Esophagus muscularis mucosa (tissue), 4 donors: ENCODE measurements around the gene FAM83B. TPM values are rescaled to one million over a fixed set of nuclear protein-coding genes. Genes with fewer than 3 reads are reported as not detected.

Experiments used
- DNase-seq: peaks from one replicate; pipeline ENCODE4 v3.0.0-alpha.2; 2017; ENCODE audit errors: extremely low spot score
- H3K27ac ChIP-seq, 4 donors: fragments of 200-600 bp; sonication (generic); replicated peaks in 1 of 4; 1 replicate in 3 of 4; 2 replicates in 1 of 4; pipeline ENCODE4 v1.5.1; 2016 to 2019; ENCODE audit warnings: mild to moderate bottlenecking in 1 of 4
- H3K27me3 ChIP-seq, 4 donors: fragments of 200-600 bp; sonication (generic); one replicate each; pipeline versions ENCODE4 v1.5.1 to v1.6.0; 2016 to 2019
- H3K36me3 ChIP-seq, 4 donors: fragments of 200-600 bp; sonication (generic); one replicate each; pipeline ENCODE4 v1.5.1; 2016 to 2019
- H3K4me1 ChIP-seq, 4 donors: fragments of 200-600 bp; sonication (generic); one replicate each; pipeline ENCODE4 v1.5.1; 2016 to 2019
- H3K4me3 ChIP-seq, 4 donors: fragments of 200-600 bp; sonication (generic); 1 replicate in 2 of 4; 2 replicates in 2 of 4; pipeline ENCODE4 v1.5.1; 2016 to 2019; ENCODE audit warnings: mild to moderate bottlenecking in 4 of 4, moderate library complexity in 1 of 4
- H3K9me3 ChIP-seq, 4 donors: fragments of 200-600 bp; sonication (generic); 1 replicate in 3 of 4; 2 replicates in 1 of 4; pipeline ENCODE4 v1.5.1; 2016 to 2019
- EP300 ChIP-seq: sonication (generic); formaldehyde crosslinking; IDR thresholded peaks from one replicate; pipeline ENCODE4 v1.6.1; 2017; ENCODE audit warnings: antibody characterized with exemption
- POLR2A ChIP-seq: fragments of 450-650 bp; IDR thresholded peaks from one replicate; pipeline ENCODE4 v1.6.1; 2017; ENCODE audit warnings: antibody characterized with exemption, moderate library complexity, mild to moderate bottlenecking, low read depth
- POLR2AphosphoS5 ChIP-seq, 2 donors: sonication (generic); formaldehyde crosslinking; IDR thresholded peaks; one replicate each; pipeline ENCODE4 v1.6.1; 2017; ENCODE audit warnings: antibody characterized with exemption in 2 of 2
- WGBS: methylation state at CpG from one replicate; pipeline ENCODE4 v1.1.5; 2018; 5-methylcytosine and 5-hydroxymethylcytosine counted together
- intact Hi-C: fragments of 100-400 bp; cut with DNase I; formaldehyde crosslinking; loops from one replicate; pipeline ENCODE4 v1.15.1; 2023
- total RNA-seq, 4 donors: library from RNA; depleted of rRNA; stranded (reverse); fragments of >200 nt; gene quantifications; one replicate each; pipeline versions ENCODE4 v1.1.0 to v1.2.1, GENCODE V29; 2016
- TF ChIP-seq, protein P1 (sequence below), 3 experiments: fragments of 200-600 bp in 2 of 3; fragments of 450-650 bp in 1 of 3; sonication (generic) in 2 of 3; IDR thresholded peaks; one replicate each; pipeline ENCODE4 v1.5.1; 2017 to 2019; ENCODE audit warnings: antibody characterized with exemption in 3 of 3, mild to moderate bottlenecking in 2 of 3, moderate library complexity in 1 of 3

The FAM83B gene
- total RNA-seq, 4 donors from 2014 or later: 0.11 TPM; not detected in 3

DNA sequence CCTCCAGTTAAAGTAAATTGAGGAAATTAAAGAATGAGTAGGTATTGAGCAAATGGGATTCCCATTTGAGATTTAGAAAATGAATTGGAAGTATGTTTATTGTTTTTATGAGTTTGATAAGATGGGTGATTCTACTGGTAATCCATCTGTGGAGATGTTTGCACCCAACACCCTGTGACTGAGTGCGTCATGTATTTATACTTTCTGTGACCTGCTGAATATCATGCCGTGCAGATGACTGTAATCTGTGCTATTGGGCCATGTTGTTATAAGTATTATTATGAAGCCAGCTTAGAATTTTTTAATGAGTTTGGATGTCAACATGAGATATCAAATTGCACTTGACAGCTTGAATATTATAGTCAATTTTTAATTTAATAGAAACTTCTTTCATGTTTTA is 17.7 kb downstream of the FAM83B start:
- WGBS: 84% methylated on average over 2 of the region's 2 CpGs
- H3K27ac ChIP-seq: no peak overlapping the region
- no peaks in the 10 kb centered on the region for H3K4me1 ChIP-seq
- H3K4me3 ChIP-seq: no peak overlapping the region
- H3K9me3 ChIP-seq: no peaks in the 10 kb centered on the region
- H3K27me3 ChIP-seq: no peaks in the 10 kb centered on the region
- TF ChIP-seq POLR2A (no peak), EP300 (no peak), POLR2AphosphoS5 (IDR thresholded peaks at IDR 0.05) (no peak)
- intact Hi-C loops: no loop called here
- no peaks in the 10 kb centered on the region for H3K36me3 ChIP-seq
- no peak for DNase-seq

DNA sequence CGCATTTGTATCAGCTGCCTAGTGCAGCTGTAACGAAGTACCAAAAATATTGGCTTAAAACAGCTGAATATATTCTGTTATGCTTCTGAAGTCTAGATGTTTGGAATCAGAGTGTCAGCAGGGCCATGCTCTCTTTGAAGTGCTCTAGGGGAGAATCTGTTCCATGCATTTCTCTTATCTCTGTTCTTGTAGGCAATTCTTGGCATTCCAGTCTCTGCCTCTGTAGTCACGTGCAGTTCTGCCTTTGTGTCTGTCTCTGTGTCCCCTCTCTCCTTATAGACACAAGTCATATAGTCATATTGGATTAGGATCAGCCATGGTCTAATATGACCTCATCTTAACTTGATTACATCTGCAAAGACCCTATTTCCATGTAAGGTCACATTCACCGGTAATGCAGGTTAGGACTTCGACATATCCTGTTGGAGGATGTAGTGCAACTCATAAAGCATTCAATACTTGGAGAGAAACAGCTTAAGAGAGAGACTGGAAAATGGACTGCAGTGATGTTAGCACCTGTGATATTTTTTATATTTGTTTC is 18.6 kb downstream of the FAM83B start:
- no peak for DNase-seq
- 71% methylated on average over 5 of the region's 5 CpGs for WGBS
- intact Hi-C loops: no loop called here
- no peaks in the 10 kb centered on the region for H3K9me3 ChIP-seq
- no peak overlapping the region for H3K27ac ChIP-seq
- no peaks in the 10 kb centered on the region for H3K4me1 ChIP-seq
- H3K36me3 ChIP-seq: no peaks in the 10 kb centered on the region
- H3K4me3 ChIP-seq: no peak overlapping the region
- TF ChIP-seq POLR2A (no peak), POLR2AphosphoS5 (IDR thresholded peaks at IDR 0.05) (no peak), EP300 (no peak)
- TF ChIP-seq, protein P1, sequence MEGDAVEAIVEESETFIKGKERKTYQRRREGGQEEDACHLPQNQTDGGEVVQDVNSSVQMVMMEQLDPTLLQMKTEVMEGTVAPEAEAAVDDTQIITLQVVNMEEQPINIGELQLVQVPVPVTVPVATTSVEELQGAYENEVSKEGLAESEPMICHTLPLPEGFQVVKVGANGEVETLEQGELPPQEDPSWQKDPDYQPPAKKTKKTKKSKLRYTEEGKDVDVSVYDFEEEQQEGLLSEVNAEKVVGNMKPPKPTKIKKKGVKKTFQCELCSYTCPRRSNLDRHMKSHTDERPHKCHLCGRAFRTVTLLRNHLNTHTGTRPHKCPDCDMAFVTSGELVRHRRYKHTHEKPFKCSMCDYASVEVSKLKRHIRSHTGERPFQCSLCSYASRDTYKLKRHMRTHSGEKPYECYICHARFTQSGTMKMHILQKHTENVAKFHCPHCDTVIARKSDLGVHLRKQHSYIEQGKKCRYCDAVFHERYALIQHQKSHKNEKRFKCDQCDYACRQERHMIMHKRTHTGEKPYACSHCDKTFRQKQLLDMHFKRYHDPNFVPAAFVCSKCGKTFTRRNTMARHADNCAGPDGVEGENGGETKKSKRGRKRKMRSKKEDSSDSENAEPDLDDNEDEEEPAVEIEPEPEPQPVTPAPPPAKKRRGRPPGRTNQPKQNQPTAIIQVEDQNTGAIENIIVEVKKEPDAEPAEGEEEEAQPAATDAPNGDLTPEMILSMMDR (IDR thresholded peaks at IDR 0.05): no peak
- no peaks in the 10 kb centered on the region for H3K27me3 ChIP-seq

DNA sequence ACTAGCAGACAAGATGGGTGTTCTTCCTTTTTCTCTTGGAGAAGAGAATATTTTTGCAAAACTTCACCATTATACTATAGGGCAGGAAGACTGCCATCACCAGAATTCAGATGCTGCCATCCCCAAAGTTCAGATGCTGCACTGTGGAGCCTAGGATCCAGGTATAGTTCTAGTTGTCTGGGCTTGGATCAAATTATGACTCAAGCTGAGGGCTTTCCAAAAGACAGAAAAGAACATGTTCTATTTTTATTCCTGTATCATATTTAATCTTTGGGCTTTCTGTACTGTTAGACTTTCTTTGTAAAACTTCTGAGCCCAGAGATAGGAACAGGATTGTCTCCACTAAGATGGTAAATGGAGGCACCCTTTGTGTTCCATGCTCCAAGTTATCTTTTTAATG is 22.0 kb downstream of the FAM83B start:
- no peaks in the 10 kb centered on the region for H3K4me1 ChIP-seq
- no peak overlapping the region for H3K4me3 ChIP-seq
- TF ChIP-seq POLR2AphosphoS5 (IDR thresholded peaks at IDR 0.05): no peak
- TF ChIP-seq POLR2A: no peak
- TF ChIP-seq, protein P1 (IDR thresholded peaks at IDR 0.05): no peak
- TF ChIP-seq EP300: no peak
- no peaks in the 10 kb centered on the region for H3K36me3 ChIP-seq
- no peak overlapping the region for H3K27ac ChIP-seq
- H3K27me3 ChIP-seq: no peaks in the 10 kb centered on the region
- intact Hi-C loops: no loop called here
- no peaks in the 10 kb centered on the region for H3K9me3 ChIP-seq
- no peak for DNase-seq

DNA sequence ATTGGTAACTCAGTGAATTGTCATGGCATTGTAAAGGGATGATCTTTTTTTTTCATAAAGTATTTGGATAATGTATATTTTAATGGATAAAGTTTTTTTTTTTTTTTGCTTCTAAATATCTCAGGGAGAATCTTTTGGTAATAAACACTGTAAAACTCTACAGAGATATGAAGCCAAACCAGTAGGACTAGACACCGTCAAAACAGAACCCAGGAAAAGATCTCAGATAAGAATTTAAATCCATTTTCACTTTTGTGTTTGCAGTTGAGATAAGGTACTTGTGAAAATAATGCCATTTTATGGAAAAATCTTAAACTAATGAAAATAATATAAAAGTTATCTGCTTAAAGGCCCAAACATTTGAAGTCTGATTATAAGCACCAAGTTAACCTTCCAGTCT is 27.0 kb downstream of the FAM83B start:
- H3K27ac ChIP-seq: no peak overlapping the region
- intact Hi-C loops: no loop called here
- H3K4me1 ChIP-seq: no peaks in the 10 kb centered on the region
- H3K9me3 ChIP-seq: no peaks in the 10 kb centered on the region
- H3K4me3 ChIP-seq: no peak overlapping the region
- no peaks in the 10 kb centered on the region for H3K36me3 ChIP-seq
- no peaks in the 10 kb centered on the region for H3K27me3 ChIP-seq
- 69% methylated on average over 1 of the region's 1 CpG for WGBS
- TF ChIP-seq POLR2A: no peak
- TF ChIP-seq, protein P1 (IDR thresholded peaks at IDR 0.05): no peak
- no peak for TF ChIP-seq EP300
- no peak for TF ChIP-seq POLR2AphosphoS5 (IDR thresholded peaks at IDR 0.05)
- no peak for DNase-seq

DNA sequence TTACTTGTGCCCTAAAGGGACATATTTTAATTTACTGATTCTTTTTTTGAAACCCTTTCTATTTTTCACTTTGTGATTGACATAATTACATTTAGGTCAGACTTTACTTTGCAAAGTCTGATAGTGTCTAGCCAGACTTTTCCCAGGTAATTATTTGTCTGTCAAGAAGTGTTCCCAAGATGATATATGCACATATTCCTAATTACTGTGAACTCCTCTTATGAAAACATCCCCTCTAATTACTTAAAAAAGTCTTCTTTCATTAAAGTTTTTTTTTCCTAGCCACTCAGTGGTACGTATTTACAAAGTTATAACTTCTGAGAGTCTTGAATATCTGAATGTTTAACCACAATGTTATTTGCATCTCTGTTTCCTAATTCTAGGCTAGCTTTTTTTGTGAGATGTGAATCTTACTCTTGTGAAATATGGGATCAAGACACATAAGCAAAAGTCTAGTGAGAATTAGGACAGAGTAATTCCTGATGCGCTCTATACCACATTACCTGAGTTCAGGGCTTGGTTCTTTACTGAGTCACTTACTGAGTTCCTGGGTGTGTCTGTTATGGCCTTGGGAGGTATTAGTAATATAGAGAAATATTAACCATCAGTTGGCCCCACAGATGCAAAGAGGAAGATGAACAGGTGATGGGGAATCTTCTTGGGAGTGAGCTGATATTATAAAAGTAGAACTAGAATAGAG is 27.9 kb downstream of the FAM83B start:
- no peak for TF ChIP-seq EP300
- TF ChIP-seq POLR2AphosphoS5 (IDR thresholded peaks at IDR 0.05): no peak
- TF ChIP-seq, protein P1 (IDR thresholded peaks at IDR 0.05): no peak
- TF ChIP-seq POLR2A: no peak
- WGBS: 75% methylated on average over 2 of the region's 2 CpGs
- H3K4me1 ChIP-seq: no peaks in the 10 kb centered on the region
- no peaks in the 10 kb centered on the region for H3K36me3 ChIP-seq
- intact Hi-C loops: no loop called here
- H3K27me3 ChIP-seq: no peaks in the 10 kb centered on the region
- no peak overlapping the region for H3K4me3 ChIP-seq
- H3K27ac ChIP-seq: no peak overlapping the region
- no peak for DNase-seq
- H3K9me3 ChIP-seq: no peaks in the 10 kb centered on the region
